Brain microvascular endothelial cell (primary cell): ENCODE measurements around the gene ZNF541.

Source experiments
- DNase-seq: peaks from one replicate; pipeline ENCODE4 v3.0.0-alpha.2; 2020
- H3K27ac ChIP-seq: fragments of 250-450 bp; sonication (Bioruptor Pico); 2 replicates; pipeline ENCODE4 v1.5.1; 2020; ENCODE audit warnings: mild to moderate bottlenecking, moderate library complexity
- H3K27me3 ChIP-seq: fragments of 250-450 bp; sonication (Bioruptor Pico); replicated peaks from 2 replicates; pipeline ENCODE4 v1.5.1; 2020; ENCODE audit warnings: mild to moderate bottlenecking
- H3K36me3 ChIP-seq: fragments of 250-450 bp; sonication (Bioruptor Pico); replicated peaks from 2 replicates; pipeline ENCODE4 v1.5.1; 2020; ENCODE audit warnings: mild to moderate bottlenecking
- H3K4me3 ChIP-seq: 2 replicates; pipeline ENCODE4 v1.5.1; 2011; ENCODE audit warnings: low read depth, mild to moderate bottlenecking, control low read depth, low read length, moderate library complexity
- in situ Hi-C: cut with HindIII; loops from 2 replicates; pipeline ENCODE4 v1.10.0; 2017; ENCODE audit warnings: low sequenced_read_pairs, low pct_ligation_motif_present
- TF ChIP-seq, protein P1 (sequence below): IDR thresholded peaks from 2 replicates; pipeline ENCODE4 v1.5.1; 2011; ENCODE audit warnings: low read depth, mild to moderate bottlenecking, moderate library complexity, low read length, control low read depth, inconsistent platforms; ENCODE audit errors: missing control alignments

Gene ZNF541, protein sequence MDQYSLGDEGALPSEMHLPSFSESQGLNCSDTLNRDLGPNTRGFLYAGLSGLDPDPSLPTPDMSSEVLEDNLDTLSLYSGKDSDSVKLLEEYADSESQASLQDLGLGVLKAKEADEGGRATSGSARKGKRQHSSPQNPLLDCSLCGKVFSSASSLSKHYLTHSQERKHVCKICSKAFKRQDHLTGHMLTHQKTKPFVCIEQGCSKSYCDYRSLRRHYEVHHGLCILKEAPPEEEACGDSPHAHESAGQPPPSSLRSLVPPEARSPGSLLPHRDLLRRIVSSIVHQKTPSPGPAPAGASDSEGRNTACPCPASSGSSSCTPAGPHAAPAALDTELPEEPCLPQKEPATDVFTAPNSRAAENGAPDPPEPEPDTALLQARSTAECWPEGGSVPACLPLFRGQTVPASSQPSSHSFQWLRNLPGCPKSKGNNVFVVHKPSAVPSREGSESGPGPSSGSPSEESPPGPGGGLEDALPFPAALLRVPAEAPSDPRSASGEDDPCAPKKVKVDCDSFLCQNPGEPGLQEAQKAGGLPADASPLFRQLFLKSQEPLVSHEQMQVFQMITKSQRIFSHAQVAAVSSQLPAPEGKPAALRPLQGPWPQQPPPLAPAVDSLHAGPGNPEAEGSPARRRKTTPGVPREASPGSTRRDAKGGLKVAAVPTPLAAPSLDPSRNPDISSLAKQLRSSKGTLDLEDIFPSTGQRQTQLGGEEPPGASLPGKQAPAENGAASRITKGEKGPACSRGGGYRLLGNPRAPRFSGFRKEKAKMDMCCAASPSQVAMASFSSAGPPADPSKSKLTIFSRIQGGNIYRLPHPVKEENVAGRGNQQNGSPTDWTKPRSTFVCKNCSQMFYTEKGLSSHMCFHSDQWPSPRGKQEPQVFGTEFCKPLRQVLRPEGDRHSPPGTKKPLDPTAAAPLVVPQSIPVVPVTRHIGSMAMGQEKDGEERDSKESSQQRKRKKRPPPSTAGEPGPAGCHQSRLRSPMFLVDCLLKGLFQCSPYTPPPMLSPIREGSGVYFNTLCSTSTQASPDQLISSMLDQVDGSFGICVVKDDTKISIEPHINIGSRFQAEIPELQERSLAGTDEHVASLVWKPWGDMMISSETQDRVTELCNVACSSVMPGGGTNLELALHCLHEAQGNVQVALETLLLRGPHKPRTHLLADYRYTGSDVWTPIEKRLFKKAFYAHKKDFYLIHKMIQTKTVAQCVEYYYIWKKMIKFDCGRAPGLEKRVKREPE (N-terminal part only)

DNA sequence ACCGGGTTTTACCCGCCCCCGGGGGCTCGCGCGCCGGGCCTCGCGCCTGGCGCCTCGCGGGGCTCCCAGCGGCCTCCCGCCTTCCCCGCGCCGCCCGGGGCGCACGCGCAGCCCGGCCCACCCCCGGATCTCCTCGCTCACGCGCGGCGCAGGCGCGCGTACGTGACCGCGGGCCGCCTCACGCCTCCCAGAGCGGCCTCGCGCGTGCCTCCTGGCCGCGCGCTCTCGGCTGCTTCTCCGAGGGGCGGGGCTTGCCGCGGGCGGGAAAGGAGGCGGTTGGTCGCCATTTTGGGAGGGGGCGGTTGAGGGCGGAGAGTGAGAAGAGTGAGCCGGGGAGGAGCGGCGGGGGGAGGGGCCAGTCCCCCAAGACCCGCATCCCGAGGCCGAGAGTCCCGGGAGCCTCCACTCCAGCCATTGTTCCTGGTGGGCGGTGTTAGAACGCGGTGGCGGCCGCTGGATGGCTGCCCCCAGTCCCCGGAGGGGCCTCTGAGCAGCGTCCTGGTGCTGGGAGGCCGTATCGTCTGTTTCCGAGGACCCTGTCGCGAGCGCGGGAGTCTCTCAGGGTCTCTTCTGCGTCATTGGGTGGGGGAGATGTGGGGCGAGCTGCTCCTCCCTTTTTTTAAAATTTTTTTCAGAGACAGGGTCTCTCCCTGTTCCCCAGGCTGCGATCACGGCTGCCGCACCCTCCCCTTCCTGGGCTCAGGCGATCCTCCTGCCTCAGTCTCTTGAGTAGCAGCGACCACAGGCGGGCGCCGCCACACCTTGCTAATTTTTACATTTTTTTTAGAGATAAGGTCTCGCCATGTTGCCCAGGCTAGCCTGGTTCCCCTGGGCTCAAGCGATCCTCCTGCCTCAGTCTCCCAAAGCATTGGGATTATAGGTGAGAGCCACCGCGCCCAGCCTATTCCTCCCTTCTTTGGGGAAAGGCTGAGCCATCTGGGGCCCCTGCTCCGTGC is at the start of gene ZNF541:
Gene ZNF541 (minus strand): TSS at position 78 of the 956 bp plus-strand sequence. CDS start 17,292 bp downstream, outside the sequence.
- DNase-seq: no peak
- TF ChIP-seq, protein P1, sequence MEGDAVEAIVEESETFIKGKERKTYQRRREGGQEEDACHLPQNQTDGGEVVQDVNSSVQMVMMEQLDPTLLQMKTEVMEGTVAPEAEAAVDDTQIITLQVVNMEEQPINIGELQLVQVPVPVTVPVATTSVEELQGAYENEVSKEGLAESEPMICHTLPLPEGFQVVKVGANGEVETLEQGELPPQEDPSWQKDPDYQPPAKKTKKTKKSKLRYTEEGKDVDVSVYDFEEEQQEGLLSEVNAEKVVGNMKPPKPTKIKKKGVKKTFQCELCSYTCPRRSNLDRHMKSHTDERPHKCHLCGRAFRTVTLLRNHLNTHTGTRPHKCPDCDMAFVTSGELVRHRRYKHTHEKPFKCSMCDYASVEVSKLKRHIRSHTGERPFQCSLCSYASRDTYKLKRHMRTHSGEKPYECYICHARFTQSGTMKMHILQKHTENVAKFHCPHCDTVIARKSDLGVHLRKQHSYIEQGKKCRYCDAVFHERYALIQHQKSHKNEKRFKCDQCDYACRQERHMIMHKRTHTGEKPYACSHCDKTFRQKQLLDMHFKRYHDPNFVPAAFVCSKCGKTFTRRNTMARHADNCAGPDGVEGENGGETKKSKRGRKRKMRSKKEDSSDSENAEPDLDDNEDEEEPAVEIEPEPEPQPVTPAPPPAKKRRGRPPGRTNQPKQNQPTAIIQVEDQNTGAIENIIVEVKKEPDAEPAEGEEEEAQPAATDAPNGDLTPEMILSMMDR: no peak
- H3K4me3 ChIP-seq: peak within 1 kb of the TSS; percentile 17
- no peaks in the 10 kb centered on the region for H3K27me3 ChIP-seq
- no peak within 1 kb of the TSS for H3K27ac ChIP-seq
- in situ Hi-C loops: no loop called here
- H3K36me3 ChIP-seq: no peaks in the 10 kb centered on the region

- TF ChIP-seq, protein P1: no peak
- H3K4me3 ChIP-seq: no peak overlapping the region
- peaks cover 6% of the 10 kb centered on the region for H3K36me3 ChIP-seq
- peak; percentile 56 for DNase-seq
- in situ Hi-C loops: no loop called here
- H3K27me3 ChIP-seq: no peaks in the 10 kb centered on the region
- no peak overlapping the region for H3K27ac ChIP-seq
These were observed 46.8 kb upstream of the ZNF541 start for GRCh38 chr19:47619763-47620162.

GRCh38 chr19:47618771-47619170 is 45.8 kb upstream of the ZNF541 start:
- Histone ChIP-seq H3K36me3 (peaks cover 6% of the 10 kb centered on the region), H3K27me3 (no peaks in the 10 kb centered on the region), H3K27ac (no peak overlapping the region), H3K4me3 (no peak overlapping the region)
- in situ Hi-C loops: no loop called here
- TF ChIP-seq, protein P1: no peak
- no peak for DNase-seq

DNA sequence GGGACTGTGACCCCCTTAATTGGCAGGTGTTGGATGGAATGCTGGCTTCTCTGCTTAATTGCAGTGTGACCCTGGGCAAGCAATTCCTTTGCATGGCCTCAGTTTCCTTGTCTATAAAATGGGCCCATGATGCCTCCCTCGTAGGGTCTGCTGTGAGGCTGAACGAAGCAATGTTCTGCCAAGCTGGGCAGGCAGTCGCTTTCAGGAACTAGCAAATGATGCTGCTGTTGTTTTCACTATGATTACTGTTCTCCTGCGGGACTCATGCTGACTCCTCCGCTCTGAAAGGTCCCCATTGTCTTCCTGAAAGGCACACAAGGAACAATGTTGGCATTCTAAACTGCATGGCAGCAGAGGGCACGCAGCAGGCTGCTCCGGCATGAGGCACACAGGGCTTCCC is 42.8 kb upstream of the ZNF541 start:
- DNase-seq: no peak
- TF ChIP-seq, protein P1: no peak
- Histone ChIP-seq H3K27ac (no peak overlapping the region), H3K27me3 (no peaks in the 10 kb centered on the region), H3K36me3 (peaks cover 9% of the 10 kb centered on the region), H3K4me3 (no peak overlapping the region)
- in situ Hi-C loops: no loop called here

- H3K27ac ChIP-seq: no peak overlapping the region
- in situ Hi-C loops: no loop called here
- no peak for DNase-seq
- no peak overlapping the region for H3K4me3 ChIP-seq
- peaks cover 9% of the 10 kb centered on the region for H3K36me3 ChIP-seq
- H3K27me3 ChIP-seq: no peaks in the 10 kb centered on the region
- TF ChIP-seq, protein P1: no peak
These were observed 42.3 kb upstream of the ZNF541 start for GRCh38 chr19:47615230-47615629.
